ENCODE results near the gene GOT1. TPM values are rescaled to one million over a fixed set of nuclear protein-coding genes. Genes with fewer than 3 reads are reported as not detected.

The GOT1 gene
- total RNA-seq, 1 experiment from 2014 or later, result 51.6 TPM

- Histone ChIP-seq H3K9me3 (ENCODE audit: control insufficient read depth, insufficient read depth, low read depth, low read length) (no peaks in the 10 kb centered on the region), H3K27me3 (ENCODE audit: control insufficient read depth, insufficient read depth, low read length) (no peaks in the 10 kb centered on the region), H3K27ac (ENCODE audit: low read length) (0 out of 2 replicates have a peak overlapping the region, but pooled peaks have one; percentile 17), H3K36me3 (ENCODE audit: control insufficient read depth, insufficient read depth, low read length) (peaks cover 8% of the 10 kb centered on the region; the same call in 1 of the 2 replicates), H3K4me1 (ENCODE audit: control insufficient read depth, insufficient read depth, low read length) (peaks cover 30% of the 10 kb centered on the region), H3K4me3 (ENCODE audit: low read depth in 2 of 2, low read length in 2 of 2) (no peak overlapping the region)
- POLR2A ChIA-PET, result no interaction called here
- in situ Hi-C loops (cut with HindIII; ENCODE audit: low pct_unique_long_range_greater_than_20kb, low sequenced_read_pairs), result no loop called here
- intact Hi-C loops (cut with micrococcal nuclease; ENCODE audit: unreplicated experiment), result loop anchor here (2.0 kb wide), 1 partner anchor 220 kb away; no protein-coding TSS in a partner anchor
- no peak for TF ChIP-seq REST (IDR thresholded peaks at IDR 0.05; ENCODE audit: insufficient read depth in 1 of 2, low read depth in 2 of 2, low read length in 1 of 2)
- TF ChIP-seq POLR2AphosphoS5 (IDR thresholded peaks at IDR 0.05; ENCODE audit: low read depth, low read length), result no peak
- TF ChIP-seq SIN3A (IDR thresholded peaks at IDR 0.05; ENCODE audit: borderline replicate concordance, insufficient read depth, low read depth, low read length), result no peak
- no peak for TF ChIP-seq CTCF (IDR thresholded peaks at IDR 0.05)
- TF ChIP-seq TCF7L2 (IDR thresholded peaks at IDR 0.05; ENCODE audit: low read depth, low read length), result no peak
- no TSS peak for BruUV-seq (replicated peaks)
- DNase-seq (ENCODE audit: low read depth, low spot score) (no peak), ATAC-seq (no peak)
- CTCF ChIA-PET, result interaction anchor here (0.6 to 0.7 kb wide), 3 partner anchors 18 to 1350 kb away, joined by 4 to 6 read pairs (median 5); no protein-coding TSS in a partner anchor
These were observed 37.4 kb downstream of the GOT1 start for GRCh38 chr10:99393036-99393435.

- ChIA-PET POLR2A (no interaction called here), CTCF (no interaction called here)
- no TSS peak for BruUV-seq (replicated peaks)
These were observed 39.1 kb downstream of the GOT1 start for GRCh38 chr10:99391346-99391745.

More at GRCh38 chr10:99391346-99391745, 39.1 kb downstream of the GOT1 start:
- peaks cover 3% of the 10 kb centered on the region; the same call in 1 of the 2 replicates for H3K36me3 ChIP-seq (ENCODE audit: control insufficient read depth, insufficient read depth, low read length)
- in situ Hi-C loops (cut with HindIII; ENCODE audit: low pct_unique_long_range_greater_than_20kb, low sequenced_read_pairs) (no loop called here), intact Hi-C loops (cut with micrococcal nuclease; ENCODE audit: unreplicated experiment) (no loop called here)
- peaks cover 26% of the 10 kb centered on the region for H3K4me1 ChIP-seq (ENCODE audit: control insufficient read depth, insufficient read depth, low read length)
- no peaks in the 10 kb centered on the region for H3K9me3 ChIP-seq (ENCODE audit: control insufficient read depth, insufficient read depth, low read depth, low read length)
- no peaks in the 10 kb centered on the region for H3K27me3 ChIP-seq (ENCODE audit: control insufficient read depth, insufficient read depth, low read length)
- H3K4me3 ChIP-seq (ENCODE audit: low read depth in 2 of 2, low read length in 2 of 2), result no peak overlapping the region
- DNase-seq (ENCODE audit: low read depth, low spot score), result no peak
- H3K27ac ChIP-seq (ENCODE audit: low read length), result no peak overlapping the region
- ATAC-seq, result no peak
- TF ChIP-seq SIN3A (IDR thresholded peaks at IDR 0.05; ENCODE audit: borderline replicate concordance, insufficient read depth, low read depth, low read length) (no peak), TCF7L2 (IDR thresholded peaks at IDR 0.05; ENCODE audit: low read depth, low read length) (no peak), REST (IDR thresholded peaks at IDR 0.05; ENCODE audit: insufficient read depth in 1 of 2, low read depth in 2 of 2, low read length in 1 of 2) (no peak), CTCF (IDR thresholded peaks at IDR 0.05) (no peak), POLR2AphosphoS5 (IDR thresholded peaks at IDR 0.05; ENCODE audit: low read depth, low read length) (no peak)
